Loucy (cell line): ENCODE data around the gene PLPPR5.

Experiments
- H2AFZ ChIP-seq: fragments of 200-600 bp; sonication (generic); 2 replicates; pipeline ENCODE4 v1.6.0; 2016; ENCODE audit warnings: antibody characterized with exemption, mild to moderate bottlenecking, low read length, moderate library complexity
- H3F3A ChIP-seq: fragments of 200-600 bp; 2 replicates; pipeline ENCODE4 v1.6.0; 2016; ENCODE audit warnings: antibody characterized with exemption, low read depth, mild to moderate bottlenecking
- H3K27me3 ChIP-seq: fragments of 200-600 bp; sonication (generic); 2 replicates; pipeline ENCODE4 v1.6.1; 2014; ENCODE audit warnings: low read length, mild to moderate bottlenecking; ENCODE audit not compliant: insufficient read depth, poor library complexity, severe bottlenecking
- H3K36me3 ChIP-seq: fragments of 200-600 bp; sonication (generic); 2 replicates; pipeline ENCODE4 v1.6.1; 2016; ENCODE audit warnings: low read length; ENCODE audit not compliant: insufficient read depth
- H3K4me1 ChIP-seq: fragments of 200-600 bp; sonication (generic); 2 replicates; pipeline ENCODE4 v1.5.1; 2014; ENCODE audit warnings: low read length, mild to moderate bottlenecking; ENCODE audit not compliant: insufficient read depth, poor library complexity, severe bottlenecking
- H3K4me2 ChIP-seq: fragments of 200-600 bp; sonication (generic); 2 replicates; pipeline ENCODE4 v1.6.0; 2014; ENCODE audit warnings: antibody characterized with exemption, low read length, low read depth, mild to moderate bottlenecking; ENCODE audit not compliant: poor library complexity, severe bottlenecking
- H3K4me3 ChIP-seq: fragments of 200-600 bp; sonication (generic); 2 replicates; pipeline ENCODE4 v1.5.1; 2014; ENCODE audit warnings: low read length, mild to moderate bottlenecking, mixed read lengths; ENCODE audit not compliant: poor library complexity, severe bottlenecking
- H3K79me2 ChIP-seq: fragments of 200-600 bp; sonication (generic); 2 replicates; pipeline ENCODE4 v1.6.1; 2014; ENCODE audit warnings: low read length; ENCODE audit not compliant: insufficient read depth
- H3K9ac ChIP-seq: fragments of 200-600 bp; sonication (generic); 2 replicates; pipeline ENCODE4 v1.6.0; 2014; ENCODE audit warnings: mild to moderate bottlenecking, low read depth, low read length, moderate library complexity; ENCODE audit not compliant: poor library complexity, severe bottlenecking
- H3K9me2 ChIP-seq: fragments of 200-600 bp; sonication (generic); replicated peaks from 2 replicates; pipeline ENCODE4 v1.6.1; 2016; ENCODE audit warnings: low read depth, low read length, mixed read lengths
- H3K9me3 ChIP-seq: fragments of 200-600 bp; sonication (generic); 2 replicates; pipeline ENCODE4 v1.6.1; 2014; ENCODE audit warnings: mild to moderate bottlenecking, antibody characterized with exemption, low read length, low read depth; ENCODE audit not compliant: insufficient read depth
- H4K20me1 ChIP-seq: fragments of 200-600 bp; sonication (generic); 2 replicates; pipeline ENCODE4 v1.6.0; 2014; ENCODE audit warnings: antibody characterized with exemption, low read length, mild to moderate bottlenecking; ENCODE audit not compliant: insufficient read depth, poor library complexity, severe bottlenecking
- CTCF ChIP-seq: fragments of 200-600 bp; sonication (generic); conservative IDR thresholded peaks from 2 replicates; pipeline ENCODE4 v1.5.1; 2014; ENCODE audit warnings: mild to moderate bottlenecking, antibody characterized with exemption, low read length
- EZH2phosphoT487 ChIP-seq: fragments of 200-600 bp; IDR thresholded peaks from 2 replicates; pipeline ENCODE4 v1.6.1; 2018; ENCODE audit warnings: antibody characterized with exemption, mild to moderate bottlenecking, moderate library complexity, borderline replicate concordance

The PLPPR5 gene

DNA sequence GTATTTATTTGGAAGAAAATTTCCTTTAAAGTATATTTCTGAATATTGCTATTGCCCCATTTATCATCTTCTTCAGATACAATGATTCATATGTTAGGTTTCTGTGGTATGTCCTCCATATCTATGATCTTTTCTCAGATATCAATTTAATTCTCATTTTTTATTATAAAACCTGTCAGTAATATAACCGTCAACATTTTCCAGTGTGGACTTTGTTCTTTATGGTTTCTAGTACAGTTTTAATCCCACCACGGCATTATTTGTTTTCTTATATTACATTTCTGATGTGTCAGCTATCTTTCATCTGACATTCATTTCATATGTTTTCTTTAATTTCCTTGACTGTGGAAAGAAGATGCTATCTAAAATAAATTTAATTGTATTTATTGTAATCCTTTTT is 97.9 kb downstream of the PLPPR5 start:
- H3K36me3 ChIP-seq = no peaks in the 10 kb centered on the region
- H3K4me3 ChIP-seq = no peak overlapping the region
- no peaks in the 10 kb centered on the region for H4K20me1 ChIP-seq

DNA sequence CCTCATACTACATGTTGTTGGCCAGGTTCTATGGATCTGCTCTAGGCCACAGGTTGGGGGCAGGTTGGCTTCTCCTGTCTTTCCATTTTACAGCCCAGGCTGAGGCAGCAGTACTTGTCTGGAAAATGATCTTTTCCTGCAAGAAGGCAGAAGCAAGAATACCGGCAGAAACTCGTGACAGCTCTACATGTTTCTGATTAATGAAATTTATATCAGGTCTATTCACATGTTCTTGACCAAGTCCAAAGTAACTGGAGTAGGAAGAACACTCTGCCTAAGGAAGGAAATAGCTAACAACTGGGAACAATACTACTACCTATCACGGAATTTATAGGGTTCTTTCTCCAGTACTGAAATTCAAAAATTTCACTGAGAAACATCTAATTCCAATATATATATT is 98.3 kb downstream of the PLPPR5 start:
- no peak overlapping the region for H3K4me2 ChIP-seq
- no peaks in the 10 kb centered on the region for H4K20me1 ChIP-seq
- TF ChIP-seq CTCF (no peak), EZH2phosphoT487 (no peak)
- no peaks in the 10 kb centered on the region for H3K4me1 ChIP-seq
- H3F3A ChIP-seq = no peaks in the 10 kb centered on the region
- H3K4me3 ChIP-seq = no peak overlapping the region
- no peaks in the 10 kb centered on the region for H3K9me3 ChIP-seq
- no peaks in the 10 kb centered on the region for H3K27me3 ChIP-seq
- no peak overlapping the region for H3K9ac ChIP-seq
- no peak overlapping the region for H2AFZ ChIP-seq
- H3K9me2 ChIP-seq = no peaks in the 10 kb centered on the region
- H3K79me2 ChIP-seq = no peaks in the 10 kb centered on the region
- H3K36me3 ChIP-seq = no peaks in the 10 kb centered on the region

More for the DNA sequence above, 97.9 kb downstream of the PLPPR5 start:
- Histone ChIP-seq H3K9me2 (no peaks in the 10 kb centered on the region), H2AFZ (no peak overlapping the region), H3K9me3 (no peaks in the 10 kb centered on the region), H3F3A (no peaks in the 10 kb centered on the region), H3K9ac (no peak overlapping the region), H3K79me2 (no peaks in the 10 kb centered on the region), H3K4me1 (no peaks in the 10 kb centered on the region), H3K4me2 (no peak overlapping the region), H3K27me3 (no peaks in the 10 kb centered on the region)
- no peak for TF ChIP-seq CTCF
- TF ChIP-seq EZH2phosphoT487 = no peak

DNA sequence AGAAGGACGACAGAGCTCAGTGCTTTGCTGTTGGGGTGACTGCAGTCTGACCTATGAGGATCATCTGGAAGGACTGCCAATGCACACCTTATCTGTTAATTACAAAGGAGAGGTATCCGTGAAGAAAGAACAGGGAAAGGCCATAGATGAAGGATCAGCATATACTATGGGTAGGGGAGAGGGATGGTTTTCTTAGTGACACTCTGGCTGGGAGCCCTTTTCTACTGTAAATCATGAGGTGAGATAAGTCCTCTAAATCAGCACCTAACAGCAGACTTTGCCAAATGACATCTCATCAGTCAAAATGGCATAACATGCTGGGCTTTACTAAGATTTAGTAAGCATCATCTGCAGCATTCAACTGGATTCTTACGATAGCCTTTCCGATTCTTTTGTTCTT is 100.0 kb downstream of the PLPPR5 start:
- H2AFZ ChIP-seq = peak overlapping the region; percentile 65
- H3K36me3 ChIP-seq = no peaks in the 10 kb centered on the region
- H3K4me1 ChIP-seq = no peaks in the 10 kb centered on the region
- no peaks in the 10 kb centered on the region for H3K27me3 ChIP-seq
- H4K20me1 ChIP-seq = no peaks in the 10 kb centered on the region
- no peaks in the 10 kb centered on the region for H3K79me2 ChIP-seq
- no peak overlapping the region for H3K4me3 ChIP-seq
- no peaks in the 10 kb centered on the region for H3F3A ChIP-seq
- H3K4me2 ChIP-seq = no peak overlapping the region
- H3K9me2 ChIP-seq = no peaks in the 10 kb centered on the region
- no peaks in the 10 kb centered on the region for H3K9me3 ChIP-seq
- no peak for TF ChIP-seq CTCF
- no peak for TF ChIP-seq EZH2phosphoT487
- H3K9ac ChIP-seq = no peak overlapping the region
